Epithelial cell of proximal tubule (primary cell): ENCODE results near the gene UNC45A. TPM values are rescaled to one million over a fixed set of nuclear protein-coding genes. Genes with fewer than 3 reads are reported as not detected.
"Not testable (repeated sequence)": the region's sequence is repeated elsewhere in the genome, so short reads cannot be mapped to it uniquely, and the experiment has no call there.

Experiments
- DNase-seq: peaks from one replicate; pipeline ENCODE4 v3.0.0-alpha.2; 2011; ENCODE audit warnings: low read depth
- H3K4me3 ChIP-seq: 2 replicates; pipeline ENCODE4 v1.5.1; 2011; ENCODE audit warnings: low read depth, mild to moderate bottlenecking, low read length
- CTCF ChIP-seq: conservative IDR thresholded peaks from 2 replicates; pipeline ENCODE4 v1.5.1; 2012; ENCODE audit warnings: low read depth, mild to moderate bottlenecking, low read length
- total RNA-seq: library from RNA; depleted of rRNA; stranded (reverse); fragments of >200 nt; gene quantifications from 2 replicates; pipeline ENCODE4 v1.2.3, GENCODE V29; 2015

Gene UNC45A
- total RNA-seq, 1 donor from 2014 or later = 30.8 TPM

GRCh38 chr15:90904746-90905145, 30.3 kb upstream of the UNC45A start:
- DNase-seq = no peak
- no peak for TF ChIP-seq CTCF
- no peak overlapping the region for H3K4me3 ChIP-seq

GRCh38 chr15:90905306-90906180, 29.5 kb upstream of the UNC45A start:
- DNase-seq = no peak
- H3K4me3 ChIP-seq = no peak overlapping the region
- no peak for TF ChIP-seq CTCF

- TF ChIP-seq CTCF = no peak
- no peak for DNase-seq
- no peak overlapping the region for H3K4me3 ChIP-seq
Observed at GRCh38 chr15:90906181-90906849, 28.8 kb upstream of the UNC45A start.

GRCh38 chr15:90907051-90907660, 27.9 kb upstream of the UNC45A start:
- no peak for TF ChIP-seq CTCF
- no peak for DNase-seq
- H3K4me3 ChIP-seq = no peak overlapping the region

- no peak for TF ChIP-seq CTCF
- H3K4me3 ChIP-seq = no peak overlapping the region
- no peak for DNase-seq
Observed at GRCh38 chr15:90907838-90908507, 27.1 kb upstream of the UNC45A start.

GRCh38 chr15:90909449-90909848, 25.6 kb upstream of the UNC45A start:
- H3K4me3 ChIP-seq, DNase-seq: not testable (repeated sequence)

GRCh38 chr15:90909976-90910375, 25.1 kb upstream of the UNC45A start:
- no peak overlapping the region for H3K4me3 ChIP-seq
- TF ChIP-seq CTCF = no peak
- DNase-seq = no peak
